ENCODE data around the gene MOB1A.

The MOB1A gene

GRCh38 chr2:74111380-74111779, 67.3 kb downstream of the MOB1A start:
- no peaks in the 10 kb centered on the region for H3K36me3 ChIP-seq (ENCODE audit: insufficient read depth, low read length)
- TF ChIP-seq EZH2 (IDR thresholded peaks at IDR 0.05) (no peak), POLR2AphosphoS5 (IDR thresholded peaks at IDR 0.05; ENCODE audit: borderline replicate concordance, low read depth, low read length) (no peak), FOXP2 (optimal IDR thresholded peaks at IDR 0.05; ENCODE audit: control extremely low read depth, extremely low read length, insufficient read depth) (no peak)
- H3K4me3 ChIP-seq = no peak overlapping the region
- H3K9me3 ChIP-seq (ENCODE audit: low read depth, low read length) = no peaks in the 10 kb centered on the region
- H3K9ac ChIP-seq (ENCODE audit: insufficient read length) = no peak overlapping the region
- DNase-seq (ENCODE audit: low read depth, low spot score) = no peak
- no peak overlapping the region for H3K27ac ChIP-seq

GRCh38 chr2:74110537-74110936, 68.1 kb downstream of the MOB1A start:
- DNase-seq (ENCODE audit: low read depth, low spot score) = no peak
- Histone ChIP-seq H3K27ac (no peak overlapping the region), H3K4me3 (no peak overlapping the region), H3K36me3 (ENCODE audit: insufficient read depth, low read length) (no peaks in the 10 kb centered on the region), H3K9ac (ENCODE audit: insufficient read length) (no peak overlapping the region), H3K9me3 (ENCODE audit: low read depth, low read length) (no peaks in the 10 kb centered on the region)
- TF ChIP-seq EZH2 (IDR thresholded peaks at IDR 0.05) (no peak), POLR2AphosphoS5 (IDR thresholded peaks at IDR 0.05; ENCODE audit: borderline replicate concordance, low read depth, low read length) (no peak), FOXP2 (optimal IDR thresholded peaks at IDR 0.05; ENCODE audit: control extremely low read depth, extremely low read length, insufficient read depth) (no peak)

- TF ChIP-seq EZH2 (IDR thresholded peaks at IDR 0.05) = no peak
- TF ChIP-seq FOXP2 (optimal IDR thresholded peaks at IDR 0.05; ENCODE audit: control extremely low read depth, extremely low read length, insufficient read depth) = no peak
- TF ChIP-seq POLR2AphosphoS5 (IDR thresholded peaks at IDR 0.05; ENCODE audit: borderline replicate concordance, low read depth, low read length) = no peak
- H3K36me3 ChIP-seq (ENCODE audit: insufficient read depth, low read length) = no peaks in the 10 kb centered on the region
- DNase-seq (ENCODE audit: low read depth, low spot score) = no peak
- H3K9me3 ChIP-seq (ENCODE audit: low read depth, low read length) = no peaks in the 10 kb centered on the region
- no peak overlapping the region for H3K9ac ChIP-seq (ENCODE audit: insufficient read length)
- H3K27ac ChIP-seq = no peak overlapping the region
- H3K4me3 ChIP-seq = no peak overlapping the region
Observed at GRCh38 chr2:74109551-74109950, 69.1 kb downstream of the MOB1A start.

- Histone ChIP-seq H3K36me3 (ENCODE audit: insufficient read depth, low read length) (peaks cover 14% of the 10 kb centered on the region; the same call in 1 of the 2 replicates), H3K9me3 (ENCODE audit: low read depth, low read length) (no peaks in the 10 kb centered on the region), H3K4me3 (no peak overlapping the region), H3K9ac (ENCODE audit: insufficient read length) (no peak overlapping the region), H3K27ac (no peak overlapping the region)
- no peak for DNase-seq (ENCODE audit: low read depth, low spot score)
- TF ChIP-seq FOXP2 (optimal IDR thresholded peaks at IDR 0.05; ENCODE audit: control extremely low read depth, extremely low read length, insufficient read depth) (no peak), POLR2AphosphoS5 (IDR thresholded peaks at IDR 0.05; ENCODE audit: borderline replicate concordance, low read depth, low read length) (no peak), EZH2 (IDR thresholded peaks at IDR 0.05) (no peak)
Observed at GRCh38 chr2:74107071-74107470, 71.6 kb downstream of the MOB1A start.

GRCh38 chr2:74105413-74105812, 73.3 kb downstream of the MOB1A start:
- no peak for DNase-seq (ENCODE audit: low read depth, low spot score)
- Histone ChIP-seq H3K9ac (ENCODE audit: insufficient read length) (no peak overlapping the region), H3K27ac (no peak overlapping the region), H3K4me3 (no peak overlapping the region), H3K9me3 (ENCODE audit: low read depth, low read length) (no peaks in the 10 kb centered on the region), H3K36me3 (ENCODE audit: insufficient read depth, low read length) (peaks cover 27% of the 10 kb centered on the region; the same call in 1 of the 2 replicates)
- TF ChIP-seq POLR2AphosphoS5 (IDR thresholded peaks at IDR 0.05; ENCODE audit: borderline replicate concordance, low read depth, low read length) (no peak), EZH2 (IDR thresholded peaks at IDR 0.05) (no peak), FOXP2 (optimal IDR thresholded peaks at IDR 0.05; ENCODE audit: control extremely low read depth, extremely low read length, insufficient read depth) (no peak)

GRCh38 chr2:74104839-74105238, 73.8 kb downstream of the MOB1A start:
- peaks cover 32% of the 10 kb centered on the region; the same call in 1 of the 2 replicates for H3K36me3 ChIP-seq (ENCODE audit: insufficient read depth, low read length)
- no peak for TF ChIP-seq FOXP2 (optimal IDR thresholded peaks at IDR 0.05; ENCODE audit: control extremely low read depth, extremely low read length, insufficient read depth)
- TF ChIP-seq POLR2AphosphoS5 (IDR thresholded peaks at IDR 0.05; ENCODE audit: borderline replicate concordance, low read depth, low read length) = no peak
- TF ChIP-seq EZH2 (IDR thresholded peaks at IDR 0.05) = no peak
- no peaks in the 10 kb centered on the region for H3K9me3 ChIP-seq (ENCODE audit: low read depth, low read length)
- no peak overlapping the region for H3K27ac ChIP-seq
- no peak overlapping the region for H3K9ac ChIP-seq (ENCODE audit: insufficient read length)
- H3K4me3 ChIP-seq = no peak overlapping the region
- no peak for DNase-seq (ENCODE audit: low read depth, low spot score)

- H3K36me3 ChIP-seq (ENCODE audit: insufficient read depth, low read length) = peaks cover 43% of the 10 kb centered on the region; the same call in 1 of the 2 replicates
- H3K4me3 ChIP-seq = no peak overlapping the region
- no peak overlapping the region for H3K27ac ChIP-seq
- no peak overlapping the region for H3K9ac ChIP-seq (ENCODE audit: insufficient read length)
- TF ChIP-seq EZH2 (IDR thresholded peaks at IDR 0.05) (no peak), FOXP2 (optimal IDR thresholded peaks at IDR 0.05; ENCODE audit: control extremely low read depth, extremely low read length, insufficient read depth) (no peak), POLR2AphosphoS5 (IDR thresholded peaks at IDR 0.05; ENCODE audit: borderline replicate concordance, low read depth, low read length) (no peak)
- DNase-seq (ENCODE audit: low read depth, low spot score) = no peak
- no peaks in the 10 kb centered on the region for H3K9me3 ChIP-seq (ENCODE audit: low read depth, low read length)
Observed at GRCh38 chr2:74103763-74104162, 74.9 kb downstream of the MOB1A start.
